HG02571 (cell line): ENCODE measurements around the gene MITF.

Experiments used
- ATAC-seq: cut with Tn5 transposase; IDR thresholded peaks from one replicate; pipeline ENCODE4 v1.9.1; 2021; ENCODE audit warnings: mild to moderate bottlenecking, moderate library complexity; ENCODE audit not compliant: unreplicated experiment

MITF gene

DNA sequence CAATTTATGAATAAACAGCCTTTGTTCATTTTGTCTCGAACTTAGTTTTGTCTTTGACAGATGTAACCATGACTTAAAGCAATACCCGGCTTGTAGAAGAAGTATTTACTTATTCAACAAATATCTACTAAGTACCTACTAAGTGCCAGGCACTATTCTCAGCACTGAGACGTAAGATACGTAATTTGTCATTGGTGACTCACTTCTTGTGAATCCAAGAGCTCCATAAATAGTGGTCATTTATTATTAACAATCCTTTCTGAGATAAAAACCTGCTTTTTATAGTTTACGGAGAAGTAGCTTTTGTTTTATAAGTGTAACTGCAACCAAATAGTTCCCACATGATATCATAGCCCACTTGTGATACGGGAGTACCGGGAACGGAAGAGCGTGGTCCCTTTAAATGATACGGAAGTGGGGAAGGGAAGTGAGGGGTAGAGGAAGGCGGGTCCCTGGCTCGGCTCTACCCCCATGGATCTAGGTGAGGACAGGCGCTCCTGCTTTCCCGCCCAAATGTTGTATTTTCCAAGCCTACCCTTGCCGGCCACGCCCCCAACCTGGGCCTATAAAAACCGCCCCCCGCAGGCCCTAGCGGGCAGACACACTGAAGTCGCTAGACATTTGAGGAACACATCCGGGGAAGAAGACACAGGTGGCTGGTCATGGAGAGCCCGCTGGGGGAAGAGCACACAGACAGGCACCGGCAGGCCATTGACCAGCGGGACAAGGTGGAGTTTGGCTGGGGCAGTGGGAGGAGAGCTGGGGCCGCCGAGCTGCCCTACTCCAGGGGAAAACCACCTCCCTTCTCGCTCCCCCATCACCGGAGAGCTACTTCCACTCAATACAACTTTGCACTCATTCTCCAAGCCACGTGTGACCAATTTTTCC lies 260.1 kb downstream of the MITF start, which contains the start of gene SAMMSON:
TSS of gene SAMMSON (plus strand) at position 594 of the 888 bp plus-strand sequence.
- ATAC-seq = no peak

DNA sequence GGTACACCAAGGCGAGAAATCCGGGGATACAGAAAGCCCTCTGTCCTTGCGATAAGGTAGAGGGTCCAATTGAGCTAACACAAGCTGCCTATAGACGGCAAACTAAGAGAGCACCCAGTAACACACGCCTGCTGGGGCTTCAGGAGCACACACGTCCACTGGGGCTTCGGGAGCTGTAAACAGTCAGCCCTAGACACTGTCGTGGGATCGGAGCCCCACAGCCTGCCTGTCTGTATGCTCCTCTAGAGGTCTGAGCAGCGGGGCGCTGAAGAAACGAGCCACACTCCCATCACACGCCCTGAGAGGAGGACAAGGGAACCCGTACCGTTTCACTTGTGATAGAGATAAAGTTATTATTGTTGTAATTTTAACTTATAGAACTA lies 260.8 kb downstream of the MITF start:
- no peak for ATAC-seq

DNA sequence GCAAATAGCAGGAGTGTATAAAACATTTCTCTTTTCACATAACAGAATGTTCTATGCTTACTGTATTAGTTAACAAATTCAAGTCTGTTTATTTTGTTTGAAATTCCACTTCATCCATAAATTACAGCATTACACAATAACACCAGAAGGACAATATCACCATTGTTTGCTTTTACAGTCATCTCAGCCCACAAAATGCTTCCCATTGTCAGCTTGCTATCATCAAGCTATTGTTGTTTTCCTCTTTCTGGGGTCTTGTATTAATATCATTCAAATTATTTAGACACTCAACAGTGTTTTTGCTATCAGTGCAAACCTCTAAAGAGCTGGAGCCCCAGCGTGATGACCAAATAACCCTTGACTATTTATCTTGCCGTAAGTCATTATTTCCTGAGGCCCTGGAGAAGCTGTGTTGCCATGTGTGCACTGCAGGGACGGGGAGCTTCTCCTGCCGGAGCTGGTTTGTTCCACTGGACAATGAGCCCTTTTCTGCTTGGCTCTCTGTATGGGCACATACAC lies 261.4 kb downstream of the MITF start:
- no peak for ATAC-seq

DNA sequence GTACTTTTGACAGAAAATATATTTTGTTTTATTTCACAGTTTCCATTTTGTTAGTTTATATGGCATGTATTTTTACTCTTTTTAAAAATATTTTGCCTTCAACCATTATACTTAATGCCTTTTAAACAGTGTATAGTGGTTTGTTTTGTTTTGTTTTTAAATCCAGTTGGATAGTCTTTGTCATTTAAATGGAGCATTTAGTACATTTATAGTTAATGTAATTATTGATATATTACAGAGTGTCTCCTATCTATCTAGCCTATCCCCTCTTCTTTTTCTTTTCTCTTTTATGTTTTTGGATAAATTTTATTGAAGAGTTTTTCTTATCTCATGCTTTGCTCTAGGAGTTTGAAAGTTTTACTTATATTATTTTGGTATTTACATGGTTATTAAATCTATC lies 263.9 kb downstream of the MITF start:
- no peak for ATAC-seq

DNA sequence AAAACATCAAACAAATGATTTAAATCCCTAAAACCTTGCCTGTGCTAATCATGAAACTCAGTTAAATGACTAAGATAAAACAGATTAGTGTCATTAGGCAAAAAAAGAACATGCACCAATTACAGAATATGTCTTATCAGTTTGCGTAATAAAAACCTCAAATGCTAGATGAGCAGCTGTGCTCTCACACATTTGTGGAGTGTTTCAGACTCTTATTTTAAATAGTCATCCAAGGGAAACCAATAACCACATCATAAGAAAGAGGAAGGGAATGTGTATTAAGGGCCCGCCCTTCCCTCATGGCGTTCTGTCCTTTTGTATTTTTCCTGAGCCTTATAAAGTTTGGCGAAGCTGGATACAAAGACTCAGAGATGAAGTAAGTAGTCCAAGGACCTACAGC lies 266.8 kb downstream of the MITF start:
- ATAC-seq = no peak

DNA sequence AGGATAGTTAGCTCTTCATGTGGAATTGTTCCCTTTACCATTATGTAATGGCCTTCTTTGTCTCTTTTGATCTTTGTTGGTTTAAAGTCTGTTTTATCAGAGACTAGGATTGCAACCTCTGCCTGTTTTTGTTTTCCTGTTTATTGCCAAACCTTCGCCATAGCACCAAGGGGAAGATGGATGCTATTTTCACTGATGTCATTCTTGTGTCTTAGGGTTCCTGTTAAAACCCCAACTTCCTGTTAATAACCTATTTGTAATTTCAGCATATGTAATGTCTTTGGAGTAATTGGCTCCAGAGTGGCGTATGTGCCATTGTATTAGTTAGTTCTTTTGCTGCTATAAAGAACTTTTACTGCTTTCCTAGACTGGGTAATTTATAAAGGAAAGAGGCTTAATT lies 271.1 kb downstream of the MITF start:
- ATAC-seq = no peak

DNA sequence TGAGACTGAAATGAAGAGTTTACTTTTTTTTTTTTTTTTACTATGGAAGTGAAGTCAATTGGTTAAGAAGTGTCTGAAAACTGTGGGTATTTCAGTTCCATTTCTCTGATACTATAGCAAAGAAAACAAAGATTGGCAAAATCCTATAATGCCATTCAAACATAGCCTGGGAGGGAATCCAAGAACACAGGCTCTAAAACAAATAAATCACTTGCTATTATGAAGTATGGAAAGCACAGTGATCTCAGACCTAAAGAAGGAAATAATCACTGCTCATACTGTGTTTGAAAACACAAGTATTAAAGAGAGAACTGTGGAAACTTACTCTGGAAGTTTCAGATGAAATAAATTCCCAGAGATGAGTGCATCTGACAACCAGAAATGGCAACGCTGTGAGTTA lies 272.3 kb downstream of the MITF start:
- no peak for ATAC-seq
